Measurements from ENCODE around the gene TSHZ2. TPM values are rescaled to one million over a fixed set of nuclear protein-coding genes. Genes with fewer than 3 reads are reported as not detected.
"Not testable (repeated sequence)": the region's sequence is repeated elsewhere in the genome, so short reads cannot be mapped to it uniquely, and the experiment has no call there.

Gene TSHZ2
- total RNA-seq, 5 donors from 2014 or later (not counting 1 experiment from before 2014, with no cell fraction given), result 20.2 to 42.9 (median 25.8) TPM

GRCh38 chr20:53502820-53503219, 530.7 kb downstream of the TSHZ2 start:
- H3K4me3 ChIP-seq (ENCODE audit: control insufficient read depth in 1 of 2, extremely low read depth in 1 of 2, low read length in 1 of 2), result no peak overlapping the region
- H3K4me1 ChIP-seq (ENCODE audit: control insufficient read depth in 1 of 2, extremely low read depth in 1 of 2, insufficient read depth in 2 of 2, low read length in 2 of 2), result no peaks in the 10 kb centered on the region
- peaks cover 0 to 13% of the 10 kb centered on the region in 2 experiments for H3K27me3 ChIP-seq (replicated peaks in 1 of 2; ENCODE audit: control insufficient read depth in 2 of 2, extremely low read depth in 1 of 2, insufficient read depth in 2 of 2, low read length in 1 of 2)
- Mint-ChIP-seq H3K9me3 (no peaks in the 10 kb centered on the region), H3K4me3 (no peak overlapping the region), H3K27ac (no peak overlapping the region), H3K4me1 (no peaks in the 10 kb centered on the region), H3K36me3 (no peaks in the 10 kb centered on the region), H3K27me3 (peaks cover 7 to 8% of the 10 kb centered on the region in 2 donors)
- no peak for ATAC-seq (replicated peaks in 1 of 4)
- H3K36me3 ChIP-seq (ENCODE audit: control insufficient read depth in 2 of 2, extremely low read depth in 1 of 2, insufficient read depth in 1 of 2, low read length in 1 of 2), result no peaks in the 10 kb centered on the region
- H3K27ac ChIP-seq (ENCODE audit: low read length), result no peak overlapping the region
- POLR2A ChIA-PET, result interaction anchor here in 1 of 2 donors (0.7 kb wide), 1 partner anchor 1308 kb away, joined by 3 read pairs; no protein-coding TSS in a partner anchor
- no peak for DNase-seq
- 78% methylated on average over 3 of the region's 4 CpGs for whole genome bisulfite sequencing (ENCODE audit: insufficient coverage)
- H3K9me3 ChIP-seq, result no peaks in the 10 kb centered on the region
- CTCF ChIA-PET, result no interaction called here

- WGBS (ENCODE audit: insufficient coverage), result 88% methylated on average over 2 of the region's 7 CpGs
- Mint-ChIP-seq H3K9me3 (no peaks in the 10 kb centered on the region), H3K4me3 (no peak overlapping the region), H3K27ac (no peak overlapping the region), H3K36me3 (no peaks in the 10 kb centered on the region), H3K27me3 (peaks cover 1 to 4% of the 10 kb centered on the region in 2 donors), H3K4me1 (no peaks in the 10 kb centered on the region)
- no peaks in the 10 kb centered on the region for H3K9me3 ChIP-seq
- peaks cover 0 to 8% of the 10 kb centered on the region in 2 experiments for H3K27me3 ChIP-seq (replicated peaks in 1 of 2; ENCODE audit: control insufficient read depth in 2 of 2, extremely low read depth in 1 of 2, insufficient read depth in 2 of 2, low read length in 1 of 2)
- POLR2A ChIA-PET, result interaction anchor here in 1 of 2 donors (0.7 kb wide), 1 partner anchor 1309 kb away, joined by 3 read pairs; no protein-coding TSS in a partner anchor
- no peak for DNase-seq
- H3K4me3 ChIP-seq (ENCODE audit: control insufficient read depth in 1 of 2, extremely low read depth in 1 of 2, low read length in 1 of 2), result no peak overlapping the region
- CTCF ChIA-PET, result no interaction called here
- no peaks in the 10 kb centered on the region for H3K36me3 ChIP-seq (ENCODE audit: control insufficient read depth in 2 of 2, extremely low read depth in 1 of 2, insufficient read depth in 1 of 2, low read length in 1 of 2)
- H3K4me1 ChIP-seq (ENCODE audit: control insufficient read depth in 1 of 2, extremely low read depth in 1 of 2, insufficient read depth in 2 of 2, low read length in 2 of 2), result no peaks in the 10 kb centered on the region
- ATAC-seq (replicated peaks in 1 of 4), result no peak
- no peak overlapping the region for H3K27ac ChIP-seq (ENCODE audit: low read length)
Observed at GRCh38 chr20:53503517-53503919, 531.4 kb downstream of the TSHZ2 start.

DNA sequence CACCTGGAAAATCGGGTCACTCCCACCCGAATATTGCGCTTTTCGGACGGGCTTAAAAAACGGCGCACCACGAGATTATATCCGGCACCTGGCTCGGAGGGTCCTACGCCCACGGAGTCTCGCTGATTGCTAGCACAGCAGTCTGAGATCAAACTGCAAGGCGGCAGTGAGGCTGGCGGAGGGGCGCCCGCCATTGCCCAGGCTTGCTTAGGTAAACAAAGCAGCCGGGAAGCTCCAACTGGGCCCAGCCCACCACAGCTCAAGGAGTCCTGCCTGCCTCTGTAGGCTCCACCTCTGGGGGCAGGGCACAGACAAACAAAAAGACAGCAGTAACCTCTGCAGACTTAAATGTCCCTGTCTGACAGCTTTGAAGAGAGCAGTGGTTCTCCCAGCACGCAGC, 531.9 kb downstream of the TSHZ2 start:
- H3K36me3 Mint-ChIP-seq; H3K9me3 ChIP-seq; H3K27ac ChIP-seq (ENCODE audit: low read length); H3K4me1 ChIP-seq (ENCODE audit: control insufficient read depth in 1 of 2, extremely low read depth in 1 of 2, insufficient read depth in 2 of 2, low read length in 2 of 2); H3K27me3 Mint-ChIP-seq; POLR2A ChIA-PET; H3K27me3 ChIP-seq (replicated peaks in 1 of 2; ENCODE audit: control insufficient read depth in 2 of 2, extremely low read depth in 1 of 2, insufficient read depth in 2 of 2, low read length in 1 of 2); H3K4me3 ChIP-seq (ENCODE audit: control insufficient read depth in 1 of 2, extremely low read depth in 1 of 2, low read length in 1 of 2); H3K36me3 ChIP-seq (ENCODE audit: control insufficient read depth in 2 of 2, extremely low read depth in 1 of 2, insufficient read depth in 1 of 2, low read length in 1 of 2); H3K4me1 Mint-ChIP-seq; ATAC-seq (replicated peaks in 1 of 4); H3K27ac Mint-ChIP-seq; CTCF ChIA-PET; H3K9me3 Mint-ChIP-seq; H3K4me3 Mint-ChIP-seq; DNase-seq: not testable (repeated sequence)
- 80% methylated on average over 2 of the region's 19 CpGs for WGBS (ENCODE audit: insufficient coverage)

GRCh38 chr20:53510262-53510661, 538.1 kb downstream of the TSHZ2 start:
- Mint-ChIP-seq H3K9me3 (no peaks in the 10 kb centered on the region), H3K4me3 (no peak overlapping the region), H3K27ac (no peak overlapping the region), H3K36me3 (no peaks in the 10 kb centered on the region), H3K4me1 (no peaks in the 10 kb centered on the region), H3K27me3 (no peaks in the 10 kb centered on the region)
- Histone ChIP-seq H3K27me3 (replicated peaks in 1 of 2; ENCODE audit: control insufficient read depth in 2 of 2, extremely low read depth in 1 of 2, insufficient read depth in 2 of 2, low read length in 1 of 2) (no peaks in the 10 kb centered on the region), H3K36me3 (ENCODE audit: control insufficient read depth in 2 of 2, extremely low read depth in 1 of 2, insufficient read depth in 1 of 2, low read length in 1 of 2) (no peaks in the 10 kb centered on the region), H3K27ac (ENCODE audit: low read length) (no peak overlapping the region), H3K4me1 (ENCODE audit: control insufficient read depth in 1 of 2, extremely low read depth in 1 of 2, insufficient read depth in 2 of 2, low read length in 2 of 2) (no peaks in the 10 kb centered on the region), H3K4me3 (ENCODE audit: control insufficient read depth in 1 of 2, extremely low read depth in 1 of 2, low read length in 1 of 2) (no peak overlapping the region), H3K9me3 (no peaks in the 10 kb centered on the region)
- no peak for ATAC-seq (replicated peaks in 1 of 4)
- 90% methylated on average over 9 of the region's 9 CpGs for WGBS (ENCODE audit: insufficient coverage)
- DNase-seq, result no peak
- ChIA-PET CTCF (no interaction called here), POLR2A (interaction anchor here in 1 of 2 donors (0.6 kb wide), 1 partner anchor 245 kb away, joined by 3 read pairs; no protein-coding TSS in a partner anchor)

DNA sequence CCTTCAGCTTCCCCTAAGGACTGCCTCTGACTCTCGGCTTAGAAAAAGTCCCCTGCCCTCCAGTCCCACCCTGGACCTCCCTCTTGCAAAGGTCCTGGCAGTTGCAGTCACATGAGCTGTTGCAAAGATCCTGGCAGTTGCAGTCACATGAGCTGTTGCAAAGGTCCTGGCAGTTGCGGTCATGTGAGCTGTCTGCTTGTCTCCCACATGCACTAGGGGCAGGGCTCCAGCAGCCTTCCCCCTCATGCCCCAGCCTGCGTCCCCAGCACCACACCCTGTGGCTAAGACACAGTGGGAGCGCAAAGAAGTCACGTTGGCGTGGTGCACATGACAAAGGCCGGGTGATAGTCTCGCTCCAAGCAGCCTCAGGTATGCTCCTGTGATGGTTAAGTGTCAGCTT, 538.5 kb downstream of the TSHZ2 start:
- H3K27ac Mint-ChIP-seq, result no peak overlapping the region
- CTCF ChIA-PET, result no interaction called here
- no peaks in the 10 kb centered on the region for H3K9me3 ChIP-seq

GRCh38 chr20:53512076-53512475, 539.9 kb downstream of the TSHZ2 start:
- ChIA-PET POLR2A (no interaction called here), CTCF (no interaction called here)
- H3K27me3 ChIP-seq (replicated peaks in 1 of 2; ENCODE audit: control insufficient read depth in 2 of 2, extremely low read depth in 1 of 2, insufficient read depth in 2 of 2, low read length in 1 of 2), result peaks cover 0 to under 1% of the 10 kb centered on the region in 2 experiments
- Mint-ChIP-seq H3K36me3 (no peaks in the 10 kb centered on the region), H3K9me3 (no peaks in the 10 kb centered on the region), H3K27me3 (no peaks in the 10 kb centered on the region), H3K27ac (no peak overlapping the region), H3K4me3 (no peak overlapping the region), H3K4me1 (no peaks in the 10 kb centered on the region)
- no peak overlapping the region for H3K27ac ChIP-seq (ENCODE audit: low read length)
- no peak for ATAC-seq (replicated peaks in 1 of 4)
- 80% methylated on average over 1 of the region's 9 CpGs for WGBS (ENCODE audit: insufficient coverage)
- no peak overlapping the region for H3K4me3 ChIP-seq (ENCODE audit: control insufficient read depth in 1 of 2, extremely low read depth in 1 of 2, low read length in 1 of 2)
- no peaks in the 10 kb centered on the region for H3K4me1 ChIP-seq (ENCODE audit: control insufficient read depth in 1 of 2, extremely low read depth in 1 of 2, insufficient read depth in 2 of 2, low read length in 2 of 2)
- H3K36me3 ChIP-seq (ENCODE audit: control insufficient read depth in 2 of 2, extremely low read depth in 1 of 2, insufficient read depth in 1 of 2, low read length in 1 of 2), result no peaks in the 10 kb centered on the region
- no peak for DNase-seq
- no peaks in the 10 kb centered on the region for H3K9me3 ChIP-seq

More for the DNA sequence above, 538.5 kb downstream of the TSHZ2 start:
- Histone ChIP-seq H3K4me1 (ENCODE audit: control insufficient read depth in 1 of 2, extremely low read depth in 1 of 2, insufficient read depth in 2 of 2, low read length in 2 of 2) (no peaks in the 10 kb centered on the region), H3K36me3 (ENCODE audit: control insufficient read depth in 2 of 2, extremely low read depth in 1 of 2, insufficient read depth in 1 of 2, low read length in 1 of 2) (no peaks in the 10 kb centered on the region), H3K27me3 (replicated peaks in 1 of 2; ENCODE audit: control insufficient read depth in 2 of 2, extremely low read depth in 1 of 2, insufficient read depth in 2 of 2, low read length in 1 of 2) (no peaks in the 10 kb centered on the region), H3K4me3 (ENCODE audit: control insufficient read depth in 1 of 2, extremely low read depth in 1 of 2, low read length in 1 of 2) (no peak overlapping the region), H3K27ac (ENCODE audit: low read length) (no peak overlapping the region)
- Mint-ChIP-seq H3K9me3 (no peaks in the 10 kb centered on the region), H3K36me3 (no peaks in the 10 kb centered on the region), H3K4me1 (no peaks in the 10 kb centered on the region), H3K27me3 (no peaks in the 10 kb centered on the region), H3K4me3 (no peak overlapping the region)
- POLR2A ChIA-PET, result interaction anchor here in 1 of 2 donors (0.6 kb wide), 1 partner anchor 245 kb away, joined by 3 read pairs; no protein-coding TSS in a partner anchor
- ATAC-seq (replicated peaks in 1 of 4) (no peak), DNase-seq (no peak)
- WGBS (ENCODE audit: insufficient coverage), result 87% methylated on average over 7 of the region's 8 CpGs

DNA sequence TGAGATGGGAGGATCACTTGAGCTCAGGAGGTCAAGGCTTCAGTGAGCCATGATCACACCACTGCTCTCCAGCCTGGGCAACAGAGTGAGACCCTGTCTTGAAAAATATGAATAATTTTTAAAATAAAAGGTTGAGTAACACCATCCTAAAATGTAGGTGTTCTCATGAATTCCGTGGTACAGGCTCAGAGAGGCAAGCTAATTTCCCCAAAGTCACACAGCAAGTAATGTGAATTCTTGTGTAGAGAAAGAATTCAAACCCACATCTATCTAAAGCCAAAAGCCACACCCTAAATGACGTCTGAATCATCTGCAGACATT, 541.0 kb downstream of the TSHZ2 start:
- 46% methylated on average over 1 of the region's 2 CpGs for WGBS (ENCODE audit: insufficient coverage)
- no peak for ATAC-seq (replicated peaks in 1 of 4)
- Histone ChIP-seq H3K4me1 (ENCODE audit: control insufficient read depth in 1 of 2, extremely low read depth in 1 of 2, insufficient read depth in 2 of 2, low read length in 2 of 2) (no peaks in the 10 kb centered on the region), H3K9me3 (no peaks in the 10 kb centered on the region), H3K27me3 (replicated peaks in 1 of 2; ENCODE audit: control insufficient read depth in 2 of 2, extremely low read depth in 1 of 2, insufficient read depth in 2 of 2, low read length in 1 of 2) (peaks cover 0 to 4% of the 10 kb centered on the region in 2 experiments), H3K4me3 (ENCODE audit: control insufficient read depth in 1 of 2, extremely low read depth in 1 of 2, low read length in 1 of 2) (no peak overlapping the region), H3K27ac (ENCODE audit: low read length) (no peak overlapping the region), H3K36me3 (ENCODE audit: control insufficient read depth in 2 of 2, extremely low read depth in 1 of 2, insufficient read depth in 1 of 2, low read length in 1 of 2) (no peaks in the 10 kb centered on the region)
- H3K9me3 Mint-ChIP-seq, result no peaks in the 10 kb centered on the region
- no peak overlapping the region for H3K27ac Mint-ChIP-seq
- H3K36me3 Mint-ChIP-seq, result no peaks in the 10 kb centered on the region
- no peaks in the 10 kb centered on the region for H3K4me1 Mint-ChIP-seq
- no peak for DNase-seq
- H3K4me3 Mint-ChIP-seq, result no peak overlapping the region
- POLR2A ChIA-PET, result no interaction called here
- H3K27me3 Mint-ChIP-seq, result no peaks in the 10 kb centered on the region
- CTCF ChIA-PET, result interaction anchor here in 1 of 2 donors (0.7 kb wide), 1 partner anchor 839 kb away, joined by 4 read pairs; no protein-coding TSS in a partner anchor

Measured in T-cell (primary cell).